ENCODE data around the gene SMYD3. TPM values are rescaled to one million over a fixed set of nuclear protein-coding genes. Genes with fewer than 3 reads are reported as not detected.

Gene SMYD3
- polyA plus RNA-seq, 1 experiment: 39.9 TPM

DNA sequence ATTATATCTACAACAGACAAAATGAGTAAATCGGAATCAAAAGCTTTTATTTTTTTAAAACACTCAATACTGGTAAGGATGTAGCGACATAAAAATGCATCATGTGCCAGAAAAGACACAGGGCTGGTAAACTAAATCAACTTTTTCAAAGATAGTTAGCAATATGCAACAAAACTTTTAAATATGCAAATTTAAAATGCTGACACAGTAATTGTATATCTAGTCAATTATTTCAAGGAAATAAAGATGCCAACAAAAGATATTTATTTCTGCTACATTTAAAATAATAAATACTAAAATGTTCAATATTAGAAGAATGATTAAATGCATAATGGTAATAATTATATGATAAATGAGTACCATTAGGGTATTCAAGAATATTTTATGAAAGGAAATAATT lies 295.1 kb downstream of the SMYD3 start:
- H3K9me3 ChIP-seq (ENCODE audit: control insufficient read depth, insufficient read depth, low read length): no peaks in the 10 kb centered on the region
- CTCF ChIA-PET: no interaction called here
- TF ChIP-seq, protein P1, sequence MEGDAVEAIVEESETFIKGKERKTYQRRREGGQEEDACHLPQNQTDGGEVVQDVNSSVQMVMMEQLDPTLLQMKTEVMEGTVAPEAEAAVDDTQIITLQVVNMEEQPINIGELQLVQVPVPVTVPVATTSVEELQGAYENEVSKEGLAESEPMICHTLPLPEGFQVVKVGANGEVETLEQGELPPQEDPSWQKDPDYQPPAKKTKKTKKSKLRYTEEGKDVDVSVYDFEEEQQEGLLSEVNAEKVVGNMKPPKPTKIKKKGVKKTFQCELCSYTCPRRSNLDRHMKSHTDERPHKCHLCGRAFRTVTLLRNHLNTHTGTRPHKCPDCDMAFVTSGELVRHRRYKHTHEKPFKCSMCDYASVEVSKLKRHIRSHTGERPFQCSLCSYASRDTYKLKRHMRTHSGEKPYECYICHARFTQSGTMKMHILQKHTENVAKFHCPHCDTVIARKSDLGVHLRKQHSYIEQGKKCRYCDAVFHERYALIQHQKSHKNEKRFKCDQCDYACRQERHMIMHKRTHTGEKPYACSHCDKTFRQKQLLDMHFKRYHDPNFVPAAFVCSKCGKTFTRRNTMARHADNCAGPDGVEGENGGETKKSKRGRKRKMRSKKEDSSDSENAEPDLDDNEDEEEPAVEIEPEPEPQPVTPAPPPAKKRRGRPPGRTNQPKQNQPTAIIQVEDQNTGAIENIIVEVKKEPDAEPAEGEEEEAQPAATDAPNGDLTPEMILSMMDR (IDR thresholded peaks at IDR 0.05; ENCODE audit: low read depth, low read length): no peak
- no peak for DNase-seq (ENCODE audit: low read depth, low spot score)
- H3K4me3 ChIP-seq (ENCODE audit: low read depth, low read length): no peak overlapping the region
- POLR2A ChIA-PET: no interaction called here
- H3K27me3 ChIP-seq (ENCODE audit: control insufficient read depth, insufficient read depth, low read length): no peaks in the 10 kb centered on the region
- no peak overlapping the region for H3K27ac ChIP-seq (ENCODE audit: low read depth, low read length)

GRCh38 chr1:246210756-246211155 lies 296.3 kb downstream of the SMYD3 start:
- TF ChIP-seq, protein P1 (IDR thresholded peaks at IDR 0.05; ENCODE audit: low read depth, low read length): no peak
- no peak for DNase-seq (ENCODE audit: low read depth, low spot score)
- no peak overlapping the region for H3K4me3 ChIP-seq (ENCODE audit: low read depth, low read length)
- no peaks in the 10 kb centered on the region for H3K27me3 ChIP-seq (ENCODE audit: control insufficient read depth, insufficient read depth, low read length)
- H3K27ac ChIP-seq (ENCODE audit: low read depth, low read length): no peak overlapping the region
- ChIA-PET CTCF (no interaction called here), POLR2A (no interaction called here)
- no peaks in the 10 kb centered on the region for H3K9me3 ChIP-seq (ENCODE audit: control insufficient read depth, insufficient read depth, low read length)

- H3K27ac ChIP-seq (ENCODE audit: low read depth, low read length): no peak overlapping the region
- ChIA-PET CTCF (interaction anchor here (0.6 to 1.0 kb wide), 2 partner anchors 73 to 498 kb away, joined by 3 to 5 read pairs; no protein-coding TSS in a partner anchor), POLR2A (interaction anchor here (0.8 kb wide), 1 partner anchor 11 kb away, joined by 3 read pairs; no protein-coding TSS in a partner anchor)
- DNase-seq (ENCODE audit: low read depth, low spot score): peak; percentile 7
- H3K4me3 ChIP-seq (ENCODE audit: low read depth, low read length): no peak overlapping the region
- TF ChIP-seq, protein P1 (IDR thresholded peaks at IDR 0.05; ENCODE audit: low read depth, low read length): no peak
- H3K27me3 ChIP-seq (ENCODE audit: control insufficient read depth, insufficient read depth, low read length): no peaks in the 10 kb centered on the region
- H3K9me3 ChIP-seq (ENCODE audit: control insufficient read depth, insufficient read depth, low read length): no peaks in the 10 kb centered on the region
Observed at GRCh38 chr1:246208105-246208504, 299.0 kb downstream of the SMYD3 start.

DNA sequence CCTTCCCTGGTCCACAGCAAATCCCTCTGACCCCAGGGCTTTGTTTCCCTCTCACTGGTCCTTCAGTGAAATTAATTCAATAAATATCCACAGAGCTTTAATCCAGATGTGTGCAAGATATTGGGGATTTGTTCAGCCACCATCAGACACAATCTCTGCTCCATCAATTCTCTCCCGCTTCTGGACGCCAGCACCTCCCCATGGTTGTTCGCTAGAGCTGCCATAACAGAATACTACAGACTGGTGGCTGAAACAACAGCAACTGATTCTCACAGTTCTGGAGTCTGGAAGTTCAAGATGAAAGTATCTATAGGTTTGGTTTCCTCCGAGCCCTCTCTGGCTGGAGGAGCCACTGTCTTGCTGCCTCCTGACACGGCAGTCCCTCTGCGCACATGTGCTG lies 303.9 kb downstream of the SMYD3 start:
- Histone ChIP-seq H3K9me3 (ENCODE audit: control insufficient read depth, insufficient read depth, low read length) (no peaks in the 10 kb centered on the region), H3K27ac (ENCODE audit: low read depth, low read length) (no peak overlapping the region), H3K4me3 (ENCODE audit: low read depth, low read length) (no peak overlapping the region), H3K27me3 (ENCODE audit: control insufficient read depth, insufficient read depth, low read length) (no peaks in the 10 kb centered on the region)
- ChIA-PET CTCF (no interaction called here), POLR2A (no interaction called here)
- DNase-seq (ENCODE audit: low read depth, low spot score): no peak
- TF ChIP-seq, protein P1 (IDR thresholded peaks at IDR 0.05; ENCODE audit: low read depth, low read length): no peak

- no peak overlapping the region for H3K4me3 ChIP-seq (ENCODE audit: low read depth, low read length)
- H3K27me3 ChIP-seq (ENCODE audit: control insufficient read depth, insufficient read depth, low read length): no peaks in the 10 kb centered on the region
- H3K27ac ChIP-seq (ENCODE audit: low read depth, low read length): no peak overlapping the region
- H3K9me3 ChIP-seq (ENCODE audit: control insufficient read depth, insufficient read depth, low read length): no peaks in the 10 kb centered on the region
- DNase-seq (ENCODE audit: low read depth, low spot score): no peak
- POLR2A ChIA-PET: no interaction called here
- CTCF ChIA-PET: no interaction called here
- TF ChIP-seq, protein P1 (IDR thresholded peaks at IDR 0.05; ENCODE audit: low read depth, low read length): no peak
Observed at GRCh38 chr1:246200738-246201137, 306.3 kb downstream of the SMYD3 start.
